Activated effector memory CD4-positive, alpha-beta T cell treated with Interleukin-2 at 50 U/mL for 16 hours (primary cell): Measurements from ENCODE around the gene HOXC11.

Experiments
- DNase-seq: peaks from one replicate; pipeline ENCODE4 v3.0.0-alpha.2; 2020

The HOXC11 gene

GRCh38 chr12:53975064-53975471 lies 2.1 kb downstream of the HOXC11 start:
- no peak for DNase-seq

- no peak for DNase-seq
Observed at GRCh38 chr12:53975479-53976152, 2.7 kb downstream of the HOXC11 start.

- DNase-seq = no peak
Observed at GRCh38 chr12:53976172-53976822, 3.4 kb downstream of the HOXC11 start.

DNA sequence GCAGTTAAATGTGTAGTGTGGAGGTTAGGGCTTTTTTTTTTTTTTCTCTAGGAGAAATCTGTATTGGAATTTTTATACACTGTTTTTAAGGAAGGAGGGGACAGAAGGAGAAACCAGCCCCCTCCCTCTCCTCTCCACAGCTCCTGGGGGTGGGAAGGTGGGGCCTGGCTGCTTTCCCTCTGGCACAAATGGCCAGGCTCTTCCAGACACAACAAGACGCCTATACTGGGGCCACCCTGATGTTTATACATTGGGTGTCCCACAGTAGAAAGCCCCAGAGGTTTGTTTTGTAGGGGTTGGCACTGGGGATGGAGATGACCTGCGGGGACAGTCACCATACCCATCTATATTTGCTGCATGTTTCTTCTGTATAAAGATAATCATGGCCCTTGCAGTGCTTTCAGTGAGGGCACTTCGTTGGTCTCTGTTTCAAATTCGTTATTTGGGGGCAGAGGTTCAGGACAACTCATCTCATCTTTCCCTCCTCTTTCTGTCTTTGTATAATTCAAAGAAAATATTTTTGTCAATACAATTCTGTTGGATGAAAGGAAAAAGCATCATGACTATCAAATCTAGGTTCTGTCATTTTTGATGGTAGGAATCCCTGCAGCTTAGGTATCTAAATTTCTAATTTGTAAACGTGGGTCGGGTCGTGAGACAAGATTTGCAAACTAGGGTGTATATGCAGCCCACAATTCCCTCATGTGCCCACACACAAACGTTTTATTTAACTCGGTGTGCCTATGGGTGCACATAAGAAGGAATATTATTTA lies 4.1 kb downstream of the HOXC11 start:
- DNase-seq = no peak

- DNase-seq = no peak
Observed at GRCh38 chr12:53977596-53978445, 4.9 kb downstream of the HOXC11 start.

DNA sequence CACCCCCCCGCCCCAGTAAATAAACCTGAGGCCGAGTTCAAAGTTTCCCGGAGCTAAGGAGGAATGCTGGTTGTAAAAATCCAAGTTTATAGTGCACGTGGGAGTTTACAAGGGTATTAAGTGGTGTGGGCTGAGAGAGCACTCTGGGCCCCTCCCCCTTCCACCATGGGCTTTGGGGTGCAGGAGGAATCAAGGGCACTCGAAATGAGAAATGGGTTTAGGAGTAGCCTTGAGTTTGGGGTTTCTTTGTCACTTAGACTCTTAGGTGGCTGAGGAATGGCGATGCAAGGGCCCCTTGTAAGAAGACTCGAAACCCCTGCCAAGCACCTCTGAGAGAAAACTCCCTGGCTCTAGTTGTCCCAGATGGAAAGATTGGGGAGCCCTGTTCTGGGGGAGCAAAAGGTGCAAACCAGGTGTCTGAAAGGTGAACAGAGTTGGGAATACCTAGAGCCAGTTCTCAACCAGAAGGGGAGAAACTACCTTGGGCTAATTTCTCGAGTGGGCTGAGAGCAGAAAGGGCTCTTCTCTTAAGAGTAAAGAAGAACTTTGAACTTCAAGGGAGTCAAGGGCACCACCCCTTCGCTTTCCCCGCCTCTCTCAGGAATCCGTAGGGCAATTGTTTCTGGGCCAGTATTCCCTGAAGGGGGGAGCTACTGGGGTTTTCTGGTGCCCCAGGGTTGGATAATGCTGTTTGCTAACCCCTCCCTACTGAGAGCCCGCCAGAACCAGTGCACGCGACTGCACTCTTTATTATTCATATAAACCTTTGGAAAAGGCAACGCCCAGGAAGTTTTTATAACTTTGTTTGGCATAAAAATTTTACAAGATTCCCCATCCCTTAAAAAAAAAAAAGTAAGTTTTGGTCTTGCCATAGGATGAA lies 5.8 kb downstream of the HOXC11 start:
- DNase-seq = no peak

DNA sequence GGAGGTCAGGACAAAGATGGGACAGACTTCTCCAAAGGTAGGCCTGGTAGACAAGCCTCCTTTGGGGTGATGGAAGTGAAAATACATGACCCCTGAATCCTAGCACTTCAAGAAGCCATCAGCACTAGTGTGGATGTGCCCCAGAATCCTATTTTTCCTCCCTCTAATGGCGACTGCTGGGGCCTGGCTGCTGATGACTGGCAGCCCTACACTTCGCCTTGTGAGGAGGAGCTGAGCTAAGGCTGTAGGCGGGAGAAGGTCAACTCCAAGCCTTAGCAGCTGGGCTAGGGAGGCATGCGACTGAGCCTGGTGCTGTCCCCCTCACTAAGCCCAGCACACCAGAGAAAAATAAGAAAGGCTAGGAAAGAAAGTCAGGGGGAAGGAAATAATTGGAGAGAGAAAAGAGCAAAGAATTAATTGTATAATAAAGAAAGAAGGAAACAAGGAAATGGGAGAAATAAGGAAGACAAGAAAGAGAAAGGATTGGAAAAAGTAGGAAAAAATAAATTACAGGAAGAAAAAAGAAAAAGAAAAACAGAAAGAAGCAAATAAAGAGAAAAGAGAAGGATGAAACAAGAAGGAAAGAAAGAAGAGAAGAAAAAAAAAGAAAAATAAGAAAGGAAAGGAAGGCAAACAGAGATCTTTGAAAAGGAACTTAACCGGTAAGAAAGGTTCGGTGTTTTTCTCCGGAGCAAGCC lies 7.3 kb downstream of the HOXC11 start:
- DNase-seq = no peak

- DNase-seq = no peak
Observed at GRCh38 chr12:53980802-53981496, 8.0 kb downstream of the HOXC11 start.

GRCh38 chr12:53981634-53982565 lies 9.0 kb downstream of the HOXC11 start:
- DNase-seq = no peak

DNA sequence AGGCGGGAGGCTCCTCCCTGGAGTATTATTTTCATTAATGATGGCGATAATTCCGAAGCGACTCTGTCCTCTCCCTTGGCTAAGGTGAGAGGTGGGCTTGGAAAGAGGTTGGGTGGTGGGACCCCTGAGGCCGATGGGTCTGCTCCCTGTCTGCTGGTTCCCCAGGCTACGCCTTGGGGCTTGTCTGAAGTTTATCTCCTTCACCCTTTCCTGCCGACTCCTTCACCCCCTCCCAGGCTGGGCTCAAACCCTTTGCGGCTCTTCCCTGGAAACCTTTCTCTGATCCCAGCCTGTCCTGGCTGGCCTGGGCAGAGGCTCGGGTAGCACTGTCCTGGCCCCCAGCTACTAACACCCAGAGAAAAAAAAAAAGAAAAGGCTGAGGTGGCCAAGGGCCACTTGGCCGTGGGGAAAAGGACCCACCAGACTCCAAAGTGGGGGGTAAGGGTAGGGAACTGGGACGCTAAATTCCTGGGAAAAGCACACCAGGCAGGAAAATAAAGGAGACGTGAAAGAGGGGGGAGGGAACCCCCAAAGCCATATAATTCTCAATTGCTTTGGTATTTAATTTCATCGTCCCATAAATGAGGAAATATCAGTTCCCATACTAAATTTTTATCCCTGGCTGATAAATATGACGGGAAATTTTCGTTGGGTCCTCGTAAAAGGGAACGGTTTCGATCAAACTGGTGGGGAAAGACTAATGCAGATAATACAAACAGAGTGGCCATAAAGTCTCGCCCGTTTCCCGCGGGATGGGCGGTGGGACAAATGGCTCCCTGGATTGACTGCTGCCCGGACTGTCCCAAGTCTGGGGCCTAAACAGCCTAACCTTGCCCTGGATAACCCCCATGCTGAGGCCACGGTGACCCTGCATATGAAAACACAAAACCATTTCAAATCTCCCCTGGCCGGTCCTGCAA lies 10.0 kb downstream of the HOXC11 start:
- DNase-seq = no peak

DNA sequence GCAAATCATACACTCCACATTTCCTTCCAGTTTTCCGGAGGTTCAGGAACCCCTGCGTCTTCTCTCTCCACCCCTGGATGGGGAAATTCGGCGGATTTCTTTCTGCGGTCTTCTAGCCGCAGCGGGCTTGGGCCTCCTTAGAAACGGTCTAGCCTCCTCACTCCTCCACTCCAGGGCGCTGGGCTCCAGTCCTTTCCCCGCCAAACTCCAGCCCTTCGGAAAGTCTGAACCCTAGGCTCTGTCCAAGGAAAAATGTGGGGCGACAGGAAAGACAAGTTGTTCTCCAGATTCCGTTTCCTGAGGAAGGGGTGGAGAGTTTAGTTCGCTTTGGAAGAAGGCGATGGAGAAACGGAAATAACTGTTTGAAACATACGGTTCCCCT lies 10.6 kb downstream of the HOXC11 start:
- no peak for DNase-seq

DNA sequence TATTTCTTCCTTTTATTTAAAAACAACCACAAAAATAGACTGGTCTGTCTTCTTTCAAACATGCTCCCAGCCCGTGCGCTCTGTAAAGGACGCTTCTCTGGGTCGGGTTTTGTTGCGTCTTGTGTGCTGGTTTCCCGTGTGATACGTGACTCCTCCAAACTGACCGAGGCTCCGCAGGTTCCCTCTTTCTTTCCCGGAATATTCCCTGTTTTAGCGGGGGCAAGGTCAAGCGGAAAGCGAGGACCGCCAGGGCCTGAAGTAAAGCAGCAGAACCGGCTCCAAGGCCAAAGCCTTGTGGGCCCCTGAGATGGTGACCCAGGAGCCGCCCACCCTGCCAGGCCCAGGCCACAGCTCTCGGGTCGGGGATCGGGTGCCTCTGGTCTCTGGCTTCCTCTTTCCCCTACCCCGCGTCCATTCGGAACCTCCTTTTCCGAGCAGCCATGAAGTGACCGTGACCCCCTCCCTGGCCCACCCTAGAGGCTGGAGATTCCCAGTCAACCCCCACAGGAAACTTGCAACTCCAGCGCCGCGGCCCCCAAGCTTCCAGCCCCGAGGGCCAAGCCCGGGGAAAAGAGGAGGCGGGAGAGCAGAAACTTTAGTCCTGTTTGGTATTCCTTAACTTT lies 11.1 kb downstream of the HOXC11 start:
- no peak for DNase-seq

DNA sequence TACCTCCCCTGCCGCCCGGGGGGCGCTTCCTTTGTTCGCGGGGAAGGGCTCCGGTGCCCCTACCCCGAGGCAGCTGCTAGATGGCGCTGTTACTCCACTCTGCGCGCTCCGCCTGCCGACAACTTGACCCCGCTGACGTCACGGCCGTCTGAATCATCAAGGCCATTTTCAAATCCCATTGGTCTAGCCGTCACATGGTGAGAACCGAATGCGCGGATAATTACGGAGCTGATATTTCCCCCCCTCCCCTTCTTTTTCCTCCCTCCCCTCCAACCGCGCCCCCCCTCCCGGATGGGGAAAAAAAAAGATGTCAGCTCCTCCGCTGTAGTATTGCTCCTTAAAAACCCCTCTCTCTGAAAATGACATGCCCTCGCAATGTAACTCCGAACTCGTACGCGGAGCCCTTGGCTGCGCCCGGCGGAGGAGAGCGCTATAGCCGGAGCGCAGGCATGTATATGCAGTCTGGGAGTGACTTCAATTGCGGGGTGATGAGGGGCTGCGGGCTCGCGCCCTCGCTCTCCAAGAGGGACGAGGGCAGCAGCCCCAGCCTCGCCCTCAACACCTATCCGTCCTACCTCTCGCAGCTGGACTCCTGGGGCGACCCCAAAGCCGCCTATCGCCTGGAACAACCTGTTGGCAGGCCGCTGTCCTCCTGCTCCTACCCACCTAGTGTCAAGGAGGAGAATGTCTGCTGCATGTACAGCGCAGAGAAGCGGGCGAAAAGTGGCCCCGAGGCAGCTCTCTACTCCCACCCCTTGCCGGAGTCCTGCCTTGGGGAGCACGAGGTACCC lies 12.2 kb downstream of the HOXC11 start, which contains the start of gene HOXC10:
Gene HOXC10 (plus strand): TSS at position 246 of the 791 bp plus-strand sequence. CDS start 114 bp downstream, at position 360.
- no peak for DNase-seq

DNA sequence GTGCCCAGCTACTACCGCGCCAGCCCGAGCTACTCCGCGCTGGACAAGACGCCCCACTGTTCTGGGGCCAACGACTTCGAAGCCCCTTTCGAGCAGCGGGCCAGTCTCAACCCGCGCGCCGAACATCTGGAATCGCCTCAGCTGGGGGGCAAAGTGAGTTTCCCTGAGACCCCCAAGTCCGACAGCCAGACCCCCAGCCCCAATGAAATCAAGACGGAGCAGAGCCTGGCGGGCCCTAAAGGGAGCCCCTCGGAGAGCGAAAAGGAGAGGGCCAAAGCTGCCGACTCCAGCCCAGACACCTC lies 12.7 kb downstream of the HOXC11 start:
- DNase-seq = no peak

DNA sequence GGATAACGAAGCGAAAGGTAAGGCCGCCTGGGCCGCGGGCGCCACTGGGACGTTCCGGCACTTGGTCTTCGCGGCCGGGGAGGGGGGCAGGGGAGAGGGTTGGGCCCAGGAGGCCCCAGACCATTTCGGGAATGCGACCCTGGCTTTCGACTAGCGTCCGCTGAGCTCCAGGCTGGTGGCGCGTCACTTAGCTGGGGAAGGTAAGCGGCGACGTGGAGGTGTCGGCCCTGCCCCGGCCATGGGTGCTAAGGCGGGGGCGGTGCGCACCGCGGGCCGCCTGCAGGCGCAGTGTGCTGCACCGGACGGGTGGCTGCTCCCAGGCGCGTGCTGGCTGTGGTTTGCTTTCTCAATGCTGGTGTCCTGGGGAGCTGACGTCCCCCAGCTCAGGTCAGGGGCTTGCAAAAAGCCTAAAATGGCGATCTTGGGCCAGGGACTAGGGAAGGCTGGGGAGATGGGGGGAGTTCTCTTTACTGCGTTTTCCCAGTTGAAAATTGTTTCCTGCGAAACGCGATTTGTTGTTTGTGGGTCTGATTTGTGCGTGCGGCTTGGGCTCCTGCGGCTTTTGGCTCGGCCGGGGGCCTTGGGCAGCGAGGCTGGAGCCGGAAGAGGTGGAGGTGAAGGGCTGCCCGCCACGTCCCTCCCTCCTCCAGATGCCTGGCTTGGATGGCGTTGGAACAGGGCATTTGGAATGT lies 13.2 kb downstream of the HOXC11 start:
- no peak for DNase-seq

- no peak for DNase-seq
Observed at GRCh38 chr12:53986686-53987483, 14.0 kb downstream of the HOXC11 start.
